Breast epithelium (tissue), 4 donors: Measurements from ENCODE around the gene MAP6. TPM values are rescaled to one million over a fixed set of nuclear protein-coding genes. Genes with fewer than 3 reads are reported as not detected.
A peak's percentile ranks its signal among the peaks of the same experiment; 100 is the strongest.

Experiments
- DNase-seq, 2 donors: peaks; one replicate each; pipeline ENCODE4 v3.0.0-alpha.2; 2019; ENCODE audit warnings: low spot score in 2 of 2
- H3K27ac ChIP-seq, 2 donors: fragments of 200-600 bp; sonication (generic) in 1 of 2; one replicate each; pipeline ENCODE4 v1.5.1; 2016 to 2019; ENCODE audit warnings: mild to moderate bottlenecking in 1 of 2
- H3K27me3 ChIP-seq, 2 donors: fragments of 200-600 bp; sonication (generic) in 1 of 2; one replicate each; pipeline versions ENCODE4 v1.5.1 to v1.6.0; 2017 to 2019; ENCODE audit warnings: control low read depth in 1 of 2, mild to moderate bottlenecking in 1 of 2
- H3K36me3 ChIP-seq: fragments of 200-600 bp; one replicate; pipeline ENCODE4 v1.5.1; 2019
- H3K4me1 ChIP-seq, 2 donors: fragments of 200-600 bp; sonication (generic); one replicate each; pipeline ENCODE4 v1.5.1; 2016 to 2019; ENCODE audit warnings: control low read depth in 1 of 2
- H3K4me3 ChIP-seq, 3 donors: fragments of 200-600 bp; sonication (generic); 1 replicate in 2 of 3; 2 replicates in 1 of 3; pipeline ENCODE4 v1.5.1; 2016 to 2019; ENCODE audit warnings: mild to moderate bottlenecking in 3 of 3, moderate library complexity in 2 of 3
- H3K9me3 ChIP-seq, 2 donors: fragments of 200-600 bp; sonication (generic) in 1 of 2; one replicate each; pipeline ENCODE4 v1.5.1; 2016 to 2019; ENCODE audit warnings: control low read depth in 1 of 2
- POLR2A ChIP-seq: fragments of 450-650 bp; IDR thresholded peaks from one replicate; pipeline ENCODE4 v1.6.1; 2016; ENCODE audit warnings: antibody characterized with exemption, mild to moderate bottlenecking, moderate library complexity
- POLR2AphosphoS5 ChIP-seq, 3 donors: sonication (generic); formaldehyde crosslinking; IDR thresholded peaks; one replicate each; pipeline ENCODE4 v1.6.1; 2017; ENCODE audit warnings: antibody characterized with exemption in 3 of 3
- intact Hi-C: fragments of 100-400 bp; cut with DNase I; formaldehyde crosslinking; loops from one replicate; pipeline ENCODE4 v1.15.1; 2023; ENCODE audit warnings: low total_unique reads
- total RNA-seq, 3 donors: library from RNA; depleted of rRNA; stranded (reverse); fragments of >200 nt; gene quantifications; one replicate each; pipeline ENCODE4 v1.1.0, GENCODE V29; 2016
- TF ChIP-seq, protein P1 (sequence below), 3 donors: fragments of 450-650 bp; IDR thresholded peaks; one replicate each; pipeline ENCODE4 v1.5.1; 2016 to 2017; ENCODE audit warnings: antibody characterized with exemption in 3 of 3, mild to moderate bottlenecking in 3 of 3, moderate library complexity in 3 of 3

MAP6 gene
- total RNA-seq, 3 donors from 2014 or later: 1.6 to 5.0 (median 2.6) TPM

DNA sequence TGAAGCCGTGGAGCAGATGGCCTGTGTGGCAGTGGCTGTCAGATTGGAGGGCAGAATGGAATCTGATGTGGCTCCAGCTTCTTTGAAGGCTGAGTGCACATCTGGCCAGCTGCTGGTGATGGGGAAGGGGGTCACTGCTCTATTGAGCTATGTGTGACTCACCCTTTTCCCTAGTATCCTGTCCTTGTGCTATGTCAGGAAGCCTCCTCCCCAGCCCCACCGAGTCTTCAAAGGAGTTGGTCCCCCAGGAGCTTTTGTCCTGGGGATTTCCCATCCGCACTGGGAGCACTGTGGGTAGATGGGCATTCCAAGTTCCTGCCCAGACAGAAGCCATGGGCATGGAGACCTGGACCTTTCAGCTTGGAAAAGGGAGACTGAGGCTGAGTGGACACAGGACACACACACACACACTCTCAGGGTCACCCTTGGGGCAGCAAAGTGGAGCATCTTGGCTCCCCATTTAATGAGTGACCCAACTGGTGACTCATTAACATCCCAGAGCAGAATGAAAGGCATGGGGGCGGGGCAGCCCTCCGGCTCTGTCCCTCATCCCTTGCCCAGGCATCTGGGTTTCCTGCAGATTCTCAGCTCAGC is 103.5 kb downstream of the MAP6 start:
- intact Hi-C loops: no loop called here
- TF ChIP-seq POLR2AphosphoS5 (IDR thresholded peaks at IDR 0.05): peak in 1 of 3 donors; percentile 55
- TF ChIP-seq POLR2A: no peak
- DNase-seq: peak in 1 of 2 donors; percentile 56
- peak overlapping the region in 1 of 3 donors; percentile 99 for H3K4me3 ChIP-seq
- peak overlapping the region; percentile 99 for H3K27ac ChIP-seq
- H3K27me3 ChIP-seq: no peaks in the 10 kb centered on the region
- H3K36me3 ChIP-seq: peaks cover 6% of the 10 kb centered on the region
- no peaks in the 10 kb centered on the region for H3K9me3 ChIP-seq
- H3K4me1 ChIP-seq: peaks cover 17 to 21% of the 10 kb centered on the region in 2 donors

DNA sequence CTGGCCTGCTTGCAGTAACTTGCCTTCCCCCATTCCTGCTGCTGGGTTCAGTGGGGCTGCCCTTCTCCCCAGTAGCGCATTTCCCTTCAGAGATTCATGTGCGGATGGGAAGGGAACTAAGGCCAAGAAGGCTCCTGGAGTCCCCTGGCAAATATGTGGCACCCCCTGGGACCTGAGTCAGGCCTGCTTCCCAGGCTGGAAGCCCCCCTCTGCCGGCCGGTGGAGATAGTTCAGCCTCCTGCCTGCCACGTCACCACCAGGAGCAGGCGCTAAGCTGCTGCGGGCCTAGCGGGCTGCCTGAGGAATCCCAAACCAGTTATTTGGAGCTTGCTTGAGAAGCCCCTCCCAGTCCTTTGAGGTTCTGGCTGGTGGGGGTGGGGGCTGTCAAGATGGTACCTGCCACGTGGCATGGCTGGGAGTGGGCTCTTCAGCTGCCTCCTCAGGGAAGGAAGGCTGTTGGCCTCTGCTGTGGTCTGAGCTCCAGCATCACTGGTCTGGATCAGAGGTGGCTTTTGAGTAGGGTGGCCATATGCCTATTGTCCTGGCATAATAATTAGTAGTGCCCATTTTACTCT is 104.8 kb downstream of the MAP6 start:
- Histone ChIP-seq H3K27ac (peak overlapping the region; percentile 99), H3K4me1 (peaks cover 17 to 27% of the 10 kb centered on the region in 2 donors), H3K36me3 (no peaks in the 10 kb centered on the region), H3K4me3 (peak overlapping the region; percentile 66 to 99 (median 92)), H3K27me3 (no peaks in the 10 kb centered on the region), H3K9me3 (no peaks in the 10 kb centered on the region)
- TF ChIP-seq, protein P1, sequence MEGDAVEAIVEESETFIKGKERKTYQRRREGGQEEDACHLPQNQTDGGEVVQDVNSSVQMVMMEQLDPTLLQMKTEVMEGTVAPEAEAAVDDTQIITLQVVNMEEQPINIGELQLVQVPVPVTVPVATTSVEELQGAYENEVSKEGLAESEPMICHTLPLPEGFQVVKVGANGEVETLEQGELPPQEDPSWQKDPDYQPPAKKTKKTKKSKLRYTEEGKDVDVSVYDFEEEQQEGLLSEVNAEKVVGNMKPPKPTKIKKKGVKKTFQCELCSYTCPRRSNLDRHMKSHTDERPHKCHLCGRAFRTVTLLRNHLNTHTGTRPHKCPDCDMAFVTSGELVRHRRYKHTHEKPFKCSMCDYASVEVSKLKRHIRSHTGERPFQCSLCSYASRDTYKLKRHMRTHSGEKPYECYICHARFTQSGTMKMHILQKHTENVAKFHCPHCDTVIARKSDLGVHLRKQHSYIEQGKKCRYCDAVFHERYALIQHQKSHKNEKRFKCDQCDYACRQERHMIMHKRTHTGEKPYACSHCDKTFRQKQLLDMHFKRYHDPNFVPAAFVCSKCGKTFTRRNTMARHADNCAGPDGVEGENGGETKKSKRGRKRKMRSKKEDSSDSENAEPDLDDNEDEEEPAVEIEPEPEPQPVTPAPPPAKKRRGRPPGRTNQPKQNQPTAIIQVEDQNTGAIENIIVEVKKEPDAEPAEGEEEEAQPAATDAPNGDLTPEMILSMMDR (IDR thresholded peaks at IDR 0.05): no peak
- peak in 1 of 3 donors; percentile 30 for TF ChIP-seq POLR2AphosphoS5 (IDR thresholded peaks at IDR 0.05)
- intact Hi-C loops: no loop called here
- no peak for DNase-seq

DNA sequence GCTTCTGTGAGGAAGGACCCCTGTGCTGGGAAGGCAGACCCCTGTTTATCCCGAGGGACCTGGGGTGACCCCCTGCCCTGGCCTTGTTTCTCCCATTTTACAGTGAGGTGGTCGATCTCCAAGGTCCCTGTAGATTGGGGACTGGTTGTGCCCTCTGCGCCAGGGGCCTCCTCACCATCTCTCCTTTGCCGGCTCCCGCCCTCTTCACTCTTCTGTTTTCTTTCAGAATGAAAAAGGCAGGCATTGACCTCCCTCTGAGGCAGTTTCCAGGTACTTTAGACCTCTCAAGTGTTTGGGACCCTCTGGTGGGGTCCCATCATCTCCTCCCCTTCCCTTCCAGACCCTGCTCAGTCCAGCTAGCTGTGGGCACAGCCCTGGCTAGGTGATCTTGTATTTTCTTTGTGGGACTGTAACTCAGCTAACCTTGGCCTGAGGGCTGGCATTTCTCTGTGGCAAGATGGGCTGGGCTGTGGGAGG is 105.3 kb downstream of the MAP6 start:
- H3K27ac ChIP-seq: peak overlapping the region; percentile 99
- peak in 1 of 2 donors; percentile 75 for DNase-seq
- peaks cover 22 to 32% of the 10 kb centered on the region in 2 donors for H3K4me1 ChIP-seq
- H3K27me3 ChIP-seq: no peaks in the 10 kb centered on the region
- no peaks in the 10 kb centered on the region for H3K36me3 ChIP-seq
- intact Hi-C loops: no loop called here
- TF ChIP-seq POLR2A (no peak), POLR2AphosphoS5 (IDR thresholded peaks at IDR 0.05) (no peak)
- TF ChIP-seq, protein P1 (IDR thresholded peaks at IDR 0.05): no peak
- no peaks in the 10 kb centered on the region for H3K9me3 ChIP-seq
- H3K4me3 ChIP-seq: peak overlapping the region; percentile 66 to 99 (median 92)

DNA sequence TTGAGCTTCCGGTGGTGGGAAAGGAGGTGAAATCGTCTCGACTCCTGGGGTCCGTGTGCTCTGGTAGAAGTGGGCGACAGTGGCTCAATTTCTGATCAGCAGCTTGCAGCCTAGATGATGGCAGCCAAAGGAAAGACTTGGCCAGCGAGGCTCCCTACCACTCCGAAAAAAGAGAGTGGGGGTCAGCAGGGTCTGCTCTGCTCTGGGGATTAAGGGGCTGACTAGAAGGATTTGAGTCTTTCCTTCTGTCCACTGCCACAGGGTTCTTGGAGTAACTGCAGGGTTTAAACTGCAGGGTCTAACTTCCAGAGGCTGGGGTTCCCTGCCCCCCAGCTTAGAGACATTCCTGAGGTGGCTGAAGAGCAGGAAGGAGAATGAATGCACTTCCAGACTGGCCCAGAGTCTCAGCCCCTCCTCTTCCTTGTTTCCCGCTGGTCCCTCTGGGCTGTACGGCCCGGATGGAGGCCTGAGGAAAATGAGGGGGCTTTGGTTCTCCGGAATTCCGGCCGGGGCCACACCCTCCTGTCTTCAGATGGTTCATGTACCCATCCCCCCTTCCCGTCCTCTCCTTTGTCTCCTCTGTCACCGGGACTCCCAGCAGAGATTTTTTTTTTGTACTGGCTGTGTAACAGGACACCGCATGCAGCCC is 105.9 kb downstream of the MAP6 start:
- Histone ChIP-seq H3K27ac (peak overlapping the region; percentile 99), H3K9me3 (no peaks in the 10 kb centered on the region), H3K36me3 (no peaks in the 10 kb centered on the region), H3K4me3 (peak overlapping the region; percentile 66 to 99 (median 92)), H3K4me1 (peaks cover 28 to 37% of the 10 kb centered on the region in 2 donors), H3K27me3 (no peaks in the 10 kb centered on the region)
- intact Hi-C loops: no loop called here
- peak in 1 of 2 donors; percentile 24 for DNase-seq
- TF ChIP-seq POLR2AphosphoS5 (IDR thresholded peaks at IDR 0.05) (no peak), POLR2A (no peak)
- TF ChIP-seq, protein P1 (IDR thresholded peaks at IDR 0.05): no peak

DNA sequence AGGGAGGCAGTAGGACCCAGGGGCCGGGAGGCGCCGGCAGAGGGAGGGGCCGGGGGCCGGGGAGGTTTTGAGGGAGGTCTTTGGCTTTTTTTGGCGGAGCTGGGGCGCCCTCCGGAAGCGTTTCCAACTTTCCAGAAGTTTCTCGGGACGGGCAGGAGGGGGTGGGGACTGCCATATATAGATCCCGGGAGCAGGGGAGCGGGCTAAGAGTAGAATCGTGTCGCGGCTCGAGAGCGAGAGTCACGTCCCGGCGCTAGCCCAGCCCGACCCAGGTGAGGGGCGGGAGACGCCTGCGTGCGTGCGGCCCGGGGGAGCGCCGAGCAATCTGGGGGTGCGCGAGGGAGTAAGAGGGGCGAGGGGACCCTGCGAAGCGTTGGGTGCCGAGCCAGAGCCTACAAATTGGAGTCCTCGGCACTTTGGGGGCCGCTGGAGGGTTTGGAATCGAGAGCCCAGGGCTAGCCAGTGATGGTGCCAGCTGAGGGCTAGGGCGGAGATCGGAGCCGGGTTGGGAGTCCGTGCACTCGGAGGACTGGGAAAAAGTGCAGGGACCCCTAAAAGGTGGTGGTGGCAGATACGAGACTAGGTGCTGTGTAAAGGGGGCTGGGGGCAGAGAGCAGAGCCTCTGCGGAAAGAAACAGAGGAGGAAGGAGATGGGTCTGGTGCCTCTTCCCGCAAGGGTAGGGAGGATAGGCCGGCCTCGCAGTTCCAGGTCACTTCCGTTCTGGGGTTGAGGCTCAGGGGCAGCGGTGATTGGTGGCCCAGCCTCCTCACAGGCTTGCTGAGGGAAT is 106.6 kb downstream of the MAP6 start, which contains the start of gene SERPINH1:
Gene SERPINH1, plus strand, starts transcription at position 206 of the 788 bp plus-strand sequence. CDS start 4,097 bp downstream, outside the sequence.
- DNase-seq: peak; percentile 86 to 88

More for the DNA sequence above, 106.6 kb downstream of the MAP6 start, which contains the start of gene SERPINH1:
- Histone ChIP-seq H3K27ac (peak within 1 kb of the TSS; percentile 99), H3K4me3 (peak within 1 kb of the TSS; percentile 66 to 99 (median 92)), H3K36me3 (no peaks in the 10 kb centered on the region), H3K27me3 (no peaks in the 10 kb centered on the region), H3K4me1 (peaks cover 31 to 45% of the 10 kb centered on the region in 2 donors), H3K9me3 (no peaks in the 10 kb centered on the region)
- intact Hi-C loops: no loop called here
- TF ChIP-seq POLR2A (no peak), POLR2AphosphoS5 (IDR thresholded peaks at IDR 0.05) (peak in 2 of 3 donors; percentile 68 to 84)
- TF ChIP-seq, protein P1 (IDR thresholded peaks at IDR 0.05): no peak
